Fibroblast of the conjunctiva (primary cell): Measurements from ENCODE around the gene EXOC1L.

Experiments
- DNase-seq: peaks from one replicate; pipeline ENCODE4 v3.0.0-alpha.2; 2010; ENCODE audit warnings: low read depth

The EXOC1L gene

DNA sequence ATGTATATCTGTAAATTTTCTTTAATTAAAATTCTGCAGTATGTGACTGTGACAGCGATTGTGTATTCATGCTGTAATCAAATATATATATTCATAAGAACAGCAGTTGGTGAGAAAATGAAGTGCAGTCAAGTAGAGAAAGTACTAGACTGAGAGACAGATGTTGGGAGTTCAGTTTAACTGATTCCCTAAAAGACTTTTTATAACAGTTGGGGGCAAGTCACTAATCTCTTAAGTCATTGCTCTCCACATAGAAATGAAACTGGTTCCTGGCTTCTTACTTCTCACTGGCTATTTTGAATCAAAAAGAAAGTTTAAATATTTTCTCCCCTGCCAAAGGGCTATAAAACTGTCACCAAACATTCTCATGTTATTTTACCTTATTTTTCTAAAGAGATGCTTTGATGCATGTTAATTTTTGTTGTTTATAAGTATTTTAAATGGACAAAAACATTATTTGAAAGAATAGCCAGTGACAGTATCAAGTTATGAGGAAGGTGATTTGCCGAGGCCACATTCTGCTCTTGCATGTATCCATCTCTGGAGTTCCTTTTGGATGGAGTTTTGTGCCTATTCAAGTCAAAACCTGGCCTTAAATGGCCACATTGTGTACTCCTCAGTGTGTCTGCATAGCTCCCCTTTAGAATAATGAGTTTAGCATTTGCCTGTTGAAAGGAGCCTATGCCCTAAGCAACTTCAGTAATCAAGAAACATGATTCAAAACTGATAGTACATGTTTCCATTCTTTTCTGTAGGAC lies 64.7 kb downstream of the EXOC1L start:
- DNase-seq, result no peak

- no peak for DNase-seq
Measured at GRCh38 chr4:55884851-55885219, 65.2 kb downstream of the EXOC1L start.
